ENCODE data around the gene HIVEP2.
A peak's percentile ranks its signal among the peaks of the same experiment; 100 is the strongest.

Gene HIVEP2

GRCh38 chr6:142794424-142794823 lies 150.6 kb downstream of the HIVEP2 start:
- Histone ChIP-seq H3K4me2 (no peak overlapping the region), H3K9me3 (replicated peaks in 1 of 11) (no peaks in the 10 kb centered on the region), H3K27ac (no peak overlapping the region), H3K36me3 (peaks cover 0 to 26% (median 5%) of the 10 kb centered on the region in 11 experiments; a peak in 10 of 22 replicates), H3K9ac (no peak overlapping the region), H3K27me3 (no peaks in the 10 kb centered on the region), H4K20me1 (peaks cover 0 to 41% (median 2%) of the 10 kb centered on the region in 11 experiments; a peak in 5 of 22 replicates), H3K4me3 (no peak overlapping the region), H3K4me1 (peaks cover 0 to 6% (median 0%) of the 10 kb centered on the region in 10 experiments; a peak in 2 of 20 replicates)
- TF ChIP-seq Cebpa-rat (IDR thresholded peaks at IDR 0.05) = no peak

GRCh38 chr6:142790257-142790656 lies 154.7 kb downstream of the HIVEP2 start:
- no peaks in the 10 kb centered on the region for H3K4me1 ChIP-seq
- H3K9me3 ChIP-seq (replicated peaks in 1 of 11) = no peaks in the 10 kb centered on the region
- no peak for TF ChIP-seq Cebpa-rat (IDR thresholded peaks at IDR 0.05)
- peaks cover 0 to 21% (median 0%) of the 10 kb centered on the region in 11 experiments; a peak in 4 of 22 replicates for H4K20me1 ChIP-seq
- no peak overlapping the region for H3K9ac ChIP-seq
- no peaks in the 10 kb centered on the region for H3K27me3 ChIP-seq
- no peak overlapping the region for H3K4me3 ChIP-seq
- no peak overlapping the region for H3K4me2 ChIP-seq
- H3K27ac ChIP-seq = no peak overlapping the region
- H3K36me3 ChIP-seq = peaks cover 0 to 15% (median 6%) of the 10 kb centered on the region in 11 experiments; a peak in 8 of 22 replicates

GRCh38 chr6:142787422-142787821 lies 157.6 kb downstream of the HIVEP2 start:
- Histone ChIP-seq H3K9me3 (replicated peaks in 1 of 11) (no peaks in the 10 kb centered on the region), H3K27ac (no peak overlapping the region), H3K9ac (no peak overlapping the region), H4K20me1 (peaks cover 0 to 18% (median 0%) of the 10 kb centered on the region in 11 experiments; a peak in 4 of 22 replicates), H3K36me3 (peaks cover 0 to 27% (median 6%) of the 10 kb centered on the region in 11 experiments; a peak in 11 of 22 replicates), H3K27me3 (no peaks in the 10 kb centered on the region), H3K4me3 (no peak overlapping the region), H3K4me1 (peaks cover 0 to 15% (median 2%) of the 10 kb centered on the region in 10 experiments; a peak in 6 of 20 replicates), H3K4me2 (no peak overlapping the region)
- TF ChIP-seq Cebpa-rat (IDR thresholded peaks at IDR 0.05) = no peak

GRCh38 chr6:142786476-142786875 lies 158.5 kb downstream of the HIVEP2 start:
- no peaks in the 10 kb centered on the region for H3K9me3 ChIP-seq (replicated peaks in 1 of 11)
- H3K4me2 ChIP-seq = no peak overlapping the region
- peaks cover 0 to 17% (median 2%) of the 10 kb centered on the region in 10 experiments; a peak in 6 of 20 replicates for H3K4me1 ChIP-seq
- no peaks in the 10 kb centered on the region for H3K27me3 ChIP-seq
- no peak overlapping the region for H3K4me3 ChIP-seq
- no peak overlapping the region for H3K27ac ChIP-seq
- H3K36me3 ChIP-seq = peaks cover 0 to 36% (median 11%) of the 10 kb centered on the region in 11 experiments; a peak in 13 of 22 replicates
- TF ChIP-seq Cebpa-rat (IDR thresholded peaks at IDR 0.05) = no peak
- H4K20me1 ChIP-seq = peaks cover 0 to 14% (median 0%) of the 10 kb centered on the region in 11 experiments; a peak in 3 of 22 replicates
- no peak overlapping the region for H3K9ac ChIP-seq

GRCh38 chr6:142784344-142784743 lies 160.6 kb downstream of the HIVEP2 start:
- Histone ChIP-seq H4K20me1 (peaks cover 0 to 13% (median 0%) of the 10 kb centered on the region in 11 experiments; a peak in 3 of 22 replicates), H3K4me1 (peaks cover 0 to 17% (median 2%) of the 10 kb centered on the region in 10 experiments; a peak in 6 of 20 replicates), H3K36me3 (peaks cover under 1 to 42% (median 14%) of the 10 kb centered on the region in 11 experiments; a peak in 16 of 22 replicates), H3K9me3 (replicated peaks in 1 of 11) (no peaks in the 10 kb centered on the region), H3K9ac (no peak overlapping the region), H3K4me2 (peak overlapping the region in 3 of 11 experiments; percentile 39 to 58 (median 40); a peak in 6 of 22 replicates), H3K27ac (no peak overlapping the region), H3K27me3 (no peaks in the 10 kb centered on the region), H3K4me3 (no peak overlapping the region)
- TF ChIP-seq Cebpa-rat (IDR thresholded peaks at IDR 0.05) = no peak

- H4K20me1 ChIP-seq = peaks cover 0 to 13% (median 0%) of the 10 kb centered on the region in 11 experiments; a peak in 3 of 22 replicates
- H3K4me3 ChIP-seq = no peak overlapping the region
- H3K4me2 ChIP-seq = no peak overlapping the region
- H3K27me3 ChIP-seq = no peaks in the 10 kb centered on the region
- peaks cover 0 to 17% (median 2%) of the 10 kb centered on the region in 10 experiments; a peak in 6 of 20 replicates for H3K4me1 ChIP-seq
- H3K36me3 ChIP-seq = peaks cover 4 to 47% (median 16%) of the 10 kb centered on the region in 11 experiments; a peak in 16 of 22 replicates
- H3K9ac ChIP-seq = no peak overlapping the region
- no peak overlapping the region for H3K27ac ChIP-seq
- no peak for TF ChIP-seq Cebpa-rat (IDR thresholded peaks at IDR 0.05)
- no peaks in the 10 kb centered on the region for H3K9me3 ChIP-seq (replicated peaks in 1 of 11)
Observed at GRCh38 chr6:142783499-142783898, 161.5 kb downstream of the HIVEP2 start.

- Histone ChIP-seq H3K27me3 (no peaks in the 10 kb centered on the region), H3K4me2 (no peak overlapping the region), H3K4me1 (peaks cover 0 to 17% (median 2%) of the 10 kb centered on the region in 10 experiments; a peak in 6 of 20 replicates), H4K20me1 (peaks cover 0 to 6% (median 0%) of the 10 kb centered on the region in 11 experiments; a peak in 2 of 22 replicates), H3K9ac (no peak overlapping the region), H3K9me3 (replicated peaks in 1 of 11) (no peaks in the 10 kb centered on the region), H3K36me3 (peaks cover 4 to 56% (median 17%) of the 10 kb centered on the region in 11 experiments; a peak in 17 of 22 replicates), H3K4me3 (no peak overlapping the region), H3K27ac (no peak overlapping the region)
- no peak for TF ChIP-seq Cebpa-rat (IDR thresholded peaks at IDR 0.05)
Observed at GRCh38 chr6:142781129-142781528, 163.8 kb downstream of the HIVEP2 start.

- Histone ChIP-seq H3K9me3 (replicated peaks in 1 of 11) (no peaks in the 10 kb centered on the region), H4K20me1 (peaks cover 0 to 14% (median 0%) of the 10 kb centered on the region in 11 experiments; a peak in 1 of 22 replicates), H3K27ac (no peak overlapping the region), H3K4me3 (no peak overlapping the region), H3K4me1 (peaks cover 0 to 5% (median 0%) of the 10 kb centered on the region in 10 experiments; a peak in 2 of 20 replicates), H3K4me2 (no peak overlapping the region), H3K36me3 (peaks cover 58 to 93% (median 72%) of the 10 kb centered on the region in 11 experiments), H3K9ac (no peak overlapping the region), H3K27me3 (no peaks in the 10 kb centered on the region)
- TF ChIP-seq Cebpa-rat (IDR thresholded peaks at IDR 0.05) = no peak
Observed at GRCh38 chr6:142773859-142774648, 170.9 kb downstream of the HIVEP2 start.

GRCh38 chr6:142773324-142773723 lies 171.7 kb downstream of the HIVEP2 start:
- TF ChIP-seq Cebpa-rat (IDR thresholded peaks at IDR 0.05) = no peak
- no peaks in the 10 kb centered on the region for H3K9me3 ChIP-seq (replicated peaks in 1 of 11)
- no peak overlapping the region for H3K9ac ChIP-seq
- no peak overlapping the region for H3K27ac ChIP-seq
- H3K4me3 ChIP-seq = no peak overlapping the region
- H3K36me3 ChIP-seq = peaks cover 60 to 97% (median 75%) of the 10 kb centered on the region in 11 experiments
- H3K27me3 ChIP-seq = no peaks in the 10 kb centered on the region
- peaks cover 0 to 14% (median 0%) of the 10 kb centered on the region in 11 experiments; a peak in 1 of 22 replicates for H4K20me1 ChIP-seq
- H3K4me1 ChIP-seq = peaks cover 0 to 5% (median 0%) of the 10 kb centered on the region in 10 experiments; a peak in 2 of 20 replicates
- H3K4me2 ChIP-seq = no peak overlapping the region

Measured in BLaER1 treated with 17β-estradiol and CSF1 and Interleukin-3, amounts not matched to agents 10 nM and 100 nM (cell line).